ENCODE results near the gene UBE2Q1.

UBE2Q1 gene

DNA sequence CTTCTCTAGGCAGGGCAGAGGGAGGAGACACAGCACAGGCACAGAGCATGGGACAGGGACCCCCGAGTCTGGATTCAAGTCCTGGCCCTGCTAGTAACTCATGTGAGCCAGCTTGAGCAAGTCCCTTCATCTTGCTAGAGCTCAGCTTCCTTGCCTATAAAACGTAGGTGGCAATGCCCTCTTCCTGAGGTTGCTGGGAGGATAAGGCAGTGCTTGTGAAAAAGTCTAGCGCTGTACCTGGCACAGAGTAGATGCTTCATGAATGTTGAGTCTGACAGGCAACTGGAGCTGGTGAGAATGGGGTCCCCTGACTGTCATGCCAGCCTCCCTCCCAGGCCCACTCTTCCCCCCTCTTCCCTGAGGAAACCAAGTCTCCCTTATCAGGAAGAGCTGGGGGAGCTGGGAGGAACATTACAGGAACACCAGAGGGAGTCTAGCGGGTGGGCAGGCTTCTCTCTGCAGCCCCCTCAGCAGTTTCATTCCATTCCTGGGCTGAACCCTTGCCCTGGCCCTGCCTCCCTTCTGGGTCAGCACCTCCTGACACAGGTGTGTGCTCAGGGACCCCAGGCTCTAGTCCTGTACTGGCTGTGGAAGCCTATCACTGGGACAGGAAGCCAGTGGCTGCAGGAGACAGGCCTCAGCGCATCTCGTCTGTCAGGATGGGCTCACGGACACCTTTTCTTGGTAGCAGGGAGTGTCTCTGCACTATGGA lies 19.0 kb upstream of the UBE2Q1 start:
- DNase-seq (ENCODE audit: low read depth, low spot score) = no peak

DNA sequence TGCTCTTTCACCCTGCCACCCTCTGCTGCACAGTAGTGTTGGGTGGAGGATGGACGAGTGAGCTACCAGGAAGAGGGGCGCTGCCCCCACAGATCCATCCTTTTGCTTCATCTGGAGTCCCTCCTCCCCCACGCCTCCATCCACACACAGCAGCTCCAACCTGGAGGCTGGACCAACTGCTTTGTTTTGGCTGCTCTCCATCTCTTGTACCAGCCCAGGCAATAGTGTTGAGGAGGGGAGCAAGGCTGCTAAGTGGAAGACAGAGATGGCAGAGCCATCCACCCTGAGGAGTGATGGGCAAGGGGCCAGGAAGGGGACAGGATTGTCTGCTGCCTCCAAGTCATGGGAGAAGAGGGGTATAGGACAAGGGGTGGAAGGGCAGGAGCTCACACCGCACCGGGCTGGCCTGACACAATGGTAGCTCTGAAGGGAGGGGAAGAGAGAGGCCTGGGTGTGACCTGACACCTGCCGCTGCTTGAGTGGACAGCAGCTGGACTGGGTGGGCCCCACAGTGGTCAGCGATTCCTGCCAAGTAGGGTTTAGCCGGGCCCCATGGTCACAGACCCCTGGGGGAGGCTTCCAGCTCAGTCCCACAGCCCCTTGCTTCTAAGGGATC lies 17.6 kb upstream of the UBE2Q1 start:
- DNase-seq (ENCODE audit: low read depth, low spot score) = no peak

- DNase-seq (ENCODE audit: low read depth, low spot score) = no peak
These were observed 16.9 kb upstream of the UBE2Q1 start for GRCh38 chr1:154575147-154575927.

DNA sequence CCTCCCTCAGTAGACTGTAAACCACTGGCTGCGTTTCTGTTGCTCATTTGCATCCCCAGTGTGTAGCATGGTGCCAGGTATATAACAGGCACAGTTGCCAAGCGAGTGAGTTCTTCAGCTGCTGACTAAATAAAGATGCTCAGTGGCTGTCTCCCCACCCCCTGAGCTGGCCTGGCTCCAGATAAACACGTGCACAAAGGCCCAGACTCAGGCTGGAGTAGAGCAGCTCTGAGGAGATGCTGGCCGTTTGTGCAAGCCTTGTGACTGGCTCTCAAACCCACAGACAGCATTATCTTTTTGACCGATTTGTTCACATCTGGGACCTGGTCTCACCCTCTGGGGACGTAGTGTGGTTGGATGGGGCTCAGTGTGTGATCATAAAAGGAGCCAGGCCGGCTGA lies 16.3 kb upstream of the UBE2Q1 start:
- DNase-seq (ENCODE audit: low read depth, low spot score) = no peak

- DNase-seq (ENCODE audit: low read depth, low spot score) = no peak
These were observed 14.7 kb upstream of the UBE2Q1 start for GRCh38 chr1:154573168-154573510.

DNA sequence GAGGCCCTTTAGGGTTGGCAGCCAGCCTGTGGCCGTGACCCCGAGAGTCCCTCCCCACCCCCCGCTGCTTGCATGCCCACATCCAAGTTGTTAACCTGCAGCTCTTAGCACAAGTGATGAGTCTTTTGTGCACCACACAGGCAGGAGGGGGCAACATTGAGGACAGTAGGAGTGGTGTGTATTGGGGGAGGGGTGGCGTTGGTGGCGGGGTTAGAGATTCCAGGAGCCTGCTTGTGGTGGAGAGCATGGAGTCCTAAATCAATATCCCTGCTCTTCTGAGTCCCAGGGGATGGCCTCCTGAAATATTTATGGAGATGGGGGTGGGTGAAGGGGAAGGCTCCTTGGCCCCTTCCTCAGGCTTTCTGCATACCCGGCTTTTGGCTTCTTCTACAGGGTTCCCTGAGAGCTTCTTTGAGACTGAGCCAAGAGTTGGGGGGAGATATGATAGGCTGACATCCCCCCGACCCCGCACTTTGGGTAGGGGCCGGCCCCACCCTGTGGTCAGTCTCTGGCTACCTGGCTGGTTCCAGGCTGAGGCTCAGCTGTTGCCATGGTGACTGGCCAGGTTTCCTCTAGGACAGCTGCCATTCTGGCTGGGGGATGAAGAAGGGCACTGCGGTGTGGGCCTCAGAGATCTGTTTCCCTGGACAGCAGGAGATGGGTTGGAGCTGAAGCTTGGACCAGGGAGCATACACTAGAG lies 14.2 kb upstream of the UBE2Q1 start:
- no peak for DNase-seq (ENCODE audit: low read depth, low spot score)

GRCh38 chr1:154571964-154572288 lies 13.5 kb upstream of the UBE2Q1 start:
- DNase-seq (ENCODE audit: low read depth, low spot score) = no peak

- no peak for DNase-seq (ENCODE audit: low read depth, low spot score)
These were observed 12.9 kb upstream of the UBE2Q1 start for GRCh38 chr1:154571244-154571963.

GRCh38 chr1:154568157-154568815 lies 9.8 kb upstream of the UBE2Q1 start:
- no peak for DNase-seq (ENCODE audit: low read depth, low spot score)

DNA sequence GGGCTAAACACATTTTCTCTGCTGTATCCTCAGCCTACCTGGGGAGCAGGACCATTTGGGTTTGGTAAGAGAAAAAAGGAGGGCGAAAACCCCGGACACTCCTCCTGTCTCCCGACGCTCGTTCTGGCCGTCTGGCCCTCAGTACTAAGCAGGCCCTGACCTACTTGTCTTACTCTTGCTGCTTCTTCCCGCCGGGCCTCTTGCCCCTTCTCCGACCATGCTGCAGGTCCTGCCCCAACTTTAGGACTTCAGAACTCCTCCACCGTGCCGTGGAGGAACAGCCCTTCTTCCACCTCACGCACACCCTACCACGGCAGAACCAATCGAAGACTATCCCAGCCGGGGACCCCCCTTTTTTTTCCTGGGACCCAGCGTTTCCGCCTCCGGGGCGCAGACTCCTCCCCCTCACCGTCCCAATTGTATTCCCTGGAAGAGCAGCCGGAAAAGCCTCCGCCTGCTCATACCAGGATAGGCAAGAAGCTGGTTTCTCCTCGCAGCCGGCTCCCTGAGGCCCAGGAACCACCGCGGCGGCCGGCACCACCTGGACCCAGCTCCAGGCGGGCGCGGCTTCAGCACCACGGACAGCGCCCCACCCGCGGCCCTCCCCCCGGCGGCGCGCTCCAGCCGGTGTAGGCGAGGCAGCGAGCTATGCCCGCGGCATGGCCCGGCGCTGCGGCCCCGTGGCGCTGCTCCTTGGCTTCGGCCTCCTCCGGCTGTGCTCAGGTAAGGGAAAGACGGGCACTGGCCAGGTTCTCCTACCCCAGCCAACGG lies 9.1 kb upstream of the UBE2Q1 start, which contains the start of gene CHRNB2:
Gene CHRNB2 (plus strand): TSS at position 393 of the 771 bp plus-strand sequence. CDS start 267 bp downstream, at position 660.
- no peak for DNase-seq (ENCODE audit: low read depth, low spot score)

DNA sequence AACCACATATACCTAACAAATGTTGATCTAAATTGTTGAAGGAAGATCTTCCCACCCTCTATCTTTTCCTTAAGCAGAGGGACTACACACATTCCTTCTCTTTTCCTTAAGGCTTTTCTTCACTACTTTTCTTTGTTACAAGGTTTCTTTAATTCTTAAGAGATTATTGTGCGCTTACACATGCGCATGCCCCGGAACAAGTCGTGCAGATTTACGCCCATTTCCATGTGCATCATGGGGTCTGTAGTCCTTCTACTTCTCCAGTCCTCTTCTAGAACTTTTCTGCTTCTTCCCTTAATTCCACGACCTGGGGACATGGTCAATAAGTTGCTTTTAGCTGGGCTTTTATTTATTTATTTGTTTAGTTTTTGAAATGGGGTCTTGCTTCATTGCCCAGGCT lies 7.4 kb upstream of the UBE2Q1 start:
- DNase-seq (ENCODE audit: low read depth, low spot score) = no peak

GRCh38 chr1:154559466-154560044 lies 1.1 kb upstream of the UBE2Q1 start:
- DNase-seq (ENCODE audit: low read depth, low spot score) = peak; percentile 85

DNA sequence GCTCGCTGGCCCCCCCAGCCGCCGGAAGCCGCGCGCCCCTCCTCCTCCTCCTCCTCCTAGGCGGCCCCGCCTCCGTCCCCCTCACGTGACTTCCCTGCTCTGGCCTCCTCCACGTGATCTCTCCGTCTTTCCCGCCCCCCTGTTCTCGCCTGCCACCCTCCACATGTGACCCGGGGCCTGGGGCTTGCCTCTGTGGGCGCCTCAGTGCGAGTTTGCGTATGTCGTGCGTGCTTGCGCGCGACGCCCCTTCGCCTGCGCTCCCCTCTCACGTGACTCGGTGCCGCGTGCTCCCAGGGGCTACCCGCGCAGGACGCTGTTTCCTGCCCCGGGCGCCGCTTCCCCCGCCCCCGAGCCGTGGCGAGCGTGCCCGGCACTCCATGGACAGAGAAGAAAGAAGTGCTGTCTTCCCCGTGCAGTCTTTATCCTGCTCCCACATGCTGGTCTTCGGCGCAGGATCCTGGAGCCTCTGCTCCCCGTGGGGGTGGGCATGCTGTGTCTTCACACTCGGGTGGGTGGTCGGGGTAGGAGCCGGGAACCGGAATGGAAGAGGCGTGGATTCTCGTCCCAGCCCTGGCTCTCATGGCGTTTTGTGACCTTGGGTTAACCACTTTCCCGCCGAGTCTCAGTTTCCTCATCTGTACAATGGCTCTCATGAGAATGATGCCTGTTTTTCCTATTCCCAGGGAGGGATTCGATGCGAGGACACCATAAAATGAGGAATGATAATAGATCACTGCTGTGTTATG lies 431 bp upstream of the UBE2Q1 start:
- DNase-seq (ENCODE audit: low read depth, low spot score) = peak; percentile 96

DNA sequence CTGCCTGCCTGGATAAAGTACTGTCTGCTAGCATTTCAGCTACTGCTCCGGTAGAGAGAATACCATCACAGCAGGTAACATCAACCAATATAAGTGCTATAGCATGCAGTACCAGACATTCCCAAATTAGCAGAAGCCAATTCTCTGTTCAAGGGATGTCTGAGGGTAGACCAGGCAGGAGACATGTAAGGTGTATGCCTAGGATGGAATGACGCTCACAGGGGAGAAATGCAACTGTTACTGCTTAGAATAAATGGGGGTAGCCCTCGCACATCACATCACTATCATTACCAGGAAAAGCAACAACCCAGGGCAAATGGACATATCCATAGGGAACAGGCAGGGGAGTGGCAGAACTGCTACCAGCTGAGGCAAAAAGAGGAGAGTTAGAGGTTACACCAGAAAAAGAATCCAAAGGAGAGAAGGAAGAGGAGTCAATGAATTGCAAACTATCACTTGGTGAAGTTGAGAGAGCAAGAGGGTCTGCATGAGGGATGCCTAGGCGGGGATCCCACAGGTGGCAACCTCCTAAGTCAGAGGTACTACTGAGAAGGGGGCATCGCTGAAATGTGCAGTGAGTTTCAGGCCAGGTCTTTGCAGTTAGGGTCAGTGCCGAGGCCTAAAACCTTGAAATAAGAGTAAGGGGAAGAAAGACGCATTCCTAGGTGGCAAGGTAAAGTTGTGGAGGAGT lies 1.1 kb downstream of the UBE2Q1 start:
- no peak for DNase-seq (ENCODE audit: low read depth, low spot score)

- no peak for DNase-seq (ENCODE audit: low read depth, low spot score)
These were observed 2.0 kb downstream of the UBE2Q1 start for GRCh38 chr1:154556422-154556821.

- DNase-seq (ENCODE audit: low read depth, low spot score) = no peak
These were observed 5.1 kb downstream of the UBE2Q1 start for GRCh38 chr1:154553056-154554030.

GRCh38 chr1:154552036-154552435 lies 6.4 kb downstream of the UBE2Q1 start:
- no peak for DNase-seq (ENCODE audit: low read depth, low spot score)
